ENCODE results near the gene CP. TPM values are rescaled to one million over a fixed set of nuclear protein-coding genes. Genes with fewer than 3 reads are reported as not detected.

Gene CP
- total and polyA plus RNA-seq, 4 donors = 565 to 1,748 (median 1,277) TPM

- Histone ChIP-seq H3K4me3 (ENCODE audit: low read depth in 1 of 3, low read length in 3 of 3) (no peak overlapping the region), H3K9ac (ENCODE audit: low read depth in 1 of 2, low read length in 2 of 2) (no peak overlapping the region), H3K9me3 (ENCODE audit: control insufficient read depth in 4 of 4, low read length in 3 of 4) (no peaks in the 10 kb centered on the region), H3K36me3 (ENCODE audit: control insufficient read depth in 4 of 4, insufficient read depth in 3 of 4, low read depth in 1 of 4, low read length in 3 of 4) (peaks cover 0 to 17% (median 11%) of the 10 kb centered on the region in 4 donors), H3K27me3 (ENCODE audit: control insufficient read depth in 4 of 4, insufficient read depth in 4 of 4, low read length in 3 of 4) (no peaks in the 10 kb centered on the region), H3K4me1 (ENCODE audit: control insufficient read depth in 4 of 4, insufficient read depth in 4 of 4, low read length in 3 of 4) (peaks cover 0 to 4% (median 0%) of the 10 kb centered on the region in 4 donors), H3K27ac (ENCODE audit: low read depth in 1 of 2, low read length in 2 of 2) (no peak overlapping the region)
- TF ChIP-seq RAD21 (IDR thresholded peaks at IDR 0.05) (no peak), JUND (IDR thresholded peaks at IDR 0.05) (no peak), SP1 (IDR thresholded peaks at IDR 0.05) (no peak)
- no peak for DNase-seq (ENCODE audit: low spot score)
Observed at GRCh38 chr3:149153402-149153801, 68.2 kb downstream of the CP start.

GRCh38 chr3:149152420-149152819 is 69.2 kb downstream of the CP start:
- no peak overlapping the region for H3K9ac ChIP-seq (ENCODE audit: low read depth in 1 of 2, low read length in 2 of 2)
- no peaks in the 10 kb centered on the region for H3K27me3 ChIP-seq (ENCODE audit: control insufficient read depth in 4 of 4, insufficient read depth in 4 of 4, low read length in 3 of 4)
- H3K36me3 ChIP-seq (ENCODE audit: control insufficient read depth in 4 of 4, insufficient read depth in 3 of 4, low read depth in 1 of 4, low read length in 3 of 4) = peaks cover 0 to 14% (median 7%) of the 10 kb centered on the region in 4 donors
- H3K9me3 ChIP-seq (ENCODE audit: control insufficient read depth in 4 of 4, low read length in 3 of 4) = no peaks in the 10 kb centered on the region
- 73% methylated on average over 2 of the region's 2 CpGs for WGBS
- no peak overlapping the region for H3K27ac ChIP-seq (ENCODE audit: low read depth in 1 of 2, low read length in 2 of 2)
- DNase-seq (ENCODE audit: low spot score) = no peak
- H3K4me1 ChIP-seq (ENCODE audit: control insufficient read depth in 4 of 4, insufficient read depth in 4 of 4, low read length in 3 of 4) = peaks cover 0 to 4% (median 0%) of the 10 kb centered on the region in 4 donors
- no peak overlapping the region for H3K4me3 ChIP-seq (ENCODE audit: low read depth in 1 of 3, low read length in 3 of 3)
- TF ChIP-seq FOXA1 (IDR thresholded peaks at IDR 0.05) = no peak
- TF ChIP-seq HNF4G (IDR thresholded peaks at IDR 0.05) = no peak
- no peak for TF ChIP-seq TAF1 (conservative IDR thresholded peaks at IDR 0.05)
- no peak for TF ChIP-seq ATF3 (IDR thresholded peaks at IDR 0.05)
- TF ChIP-seq CTCF (IDR thresholded peaks at IDR 0.05; ENCODE audit: low read depth, low read length, missing input control) = no peak
- TF ChIP-seq EGR1 (IDR thresholded peaks at IDR 0.05; ENCODE audit: low read depth in 2 of 2) = no peak
- no peak for TF ChIP-seq MAX (IDR thresholded peaks at IDR 0.05)

GRCh38 chr3:149151843-149152242 is 69.8 kb downstream of the CP start:
- Histone ChIP-seq H3K9me3 (ENCODE audit: control insufficient read depth in 4 of 4, low read length in 3 of 4) (no peaks in the 10 kb centered on the region), H3K36me3 (ENCODE audit: control insufficient read depth in 4 of 4, insufficient read depth in 3 of 4, low read depth in 1 of 4, low read length in 3 of 4) (peaks cover 0 to 11% (median 5%) of the 10 kb centered on the region in 4 donors), H3K27me3 (ENCODE audit: control insufficient read depth in 4 of 4, insufficient read depth in 4 of 4, low read length in 3 of 4) (no peaks in the 10 kb centered on the region), H3K27ac (ENCODE audit: low read depth in 1 of 2, low read length in 2 of 2) (no peak overlapping the region), H3K9ac (ENCODE audit: low read depth in 1 of 2, low read length in 2 of 2) (no peak overlapping the region), H3K4me1 (ENCODE audit: control insufficient read depth in 4 of 4, insufficient read depth in 4 of 4, low read length in 3 of 4) (peaks cover 0 to 4% (median 0%) of the 10 kb centered on the region in 4 donors), H3K4me3 (ENCODE audit: low read depth in 1 of 3, low read length in 3 of 3) (no peak overlapping the region)
- no peak for DNase-seq (ENCODE audit: low spot score)
- TF ChIP-seq YY1 (IDR thresholded peaks at IDR 0.05) (peak; percentile 20), RAD21 (IDR thresholded peaks at IDR 0.05) (peak in 1 of 2 donors; percentile 30), REST (IDR thresholded peaks at IDR 0.05) (no peak)
- 64% methylated on average over 2 of the region's 2 CpGs for WGBS

Data from liver (tissue), 9 donors.